HG02798 (cell line): Measurements from ENCODE around the gene APOL2.
"Not testable (repeated sequence)": the region's sequence is repeated elsewhere in the genome, so short reads cannot be mapped to it uniquely, and the experiment has no call there.

ENCODE experiments used
- ATAC-seq: cut with Tn5 transposase; IDR thresholded peaks from one replicate; pipeline ENCODE4 v1.9.1; 2021; ENCODE audit warnings: mild to moderate bottlenecking; ENCODE audit not compliant: unreplicated experiment, poor library complexity

The APOL2 gene

GRCh38 chr22:36225333-36225922, 13.9 kb downstream of the APOL2 start:
- no peak for ATAC-seq

DNA sequence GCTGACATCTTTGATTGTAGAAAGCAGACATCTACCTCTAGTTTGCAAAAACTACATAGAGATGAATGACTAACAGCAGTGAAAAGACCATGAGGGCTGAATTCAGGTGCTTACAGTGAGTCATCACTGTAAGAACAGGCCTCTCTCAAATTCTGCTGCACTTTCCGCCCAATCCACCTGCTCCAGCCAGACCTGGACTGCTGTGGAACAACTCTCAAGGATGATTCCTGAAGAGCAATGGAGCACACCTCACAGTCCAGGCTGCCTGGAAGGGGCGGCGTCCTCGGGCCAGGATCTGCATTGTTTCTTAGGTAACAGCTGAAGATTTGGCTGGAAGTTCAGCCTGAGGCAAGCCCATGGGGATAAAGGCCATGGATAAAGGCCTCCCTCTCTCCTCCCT, 15.1 kb downstream of the APOL2 start:
- ATAC-seq = no peak

DNA sequence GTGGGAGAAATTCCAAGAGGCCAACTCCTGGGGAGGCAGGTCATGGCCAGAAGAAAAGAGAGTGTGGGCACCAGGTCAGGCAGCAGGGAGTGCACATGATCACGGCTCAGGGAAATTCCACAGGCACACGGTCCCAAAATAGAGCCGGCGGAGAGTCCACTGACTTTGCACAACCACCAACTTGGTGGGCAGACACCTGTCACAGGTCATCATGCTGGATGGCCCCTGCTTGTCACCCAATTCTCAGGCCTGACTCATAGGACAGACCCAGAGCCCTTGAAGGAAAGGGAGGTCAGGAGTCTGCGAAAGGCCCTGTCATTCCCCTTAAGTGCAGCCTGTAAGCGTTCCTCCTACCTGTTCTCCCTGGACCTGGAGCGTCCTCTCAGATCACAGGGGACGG, 15.8 kb downstream of the APOL2 start:
- no peak for ATAC-seq

GRCh38 chr22:36222887-36223450, 16.4 kb downstream of the APOL2 start:
- ATAC-seq = no peak

GRCh38 chr22:36221799-36222751, 17.3 kb downstream of the APOL2 start:
- no peak for ATAC-seq

GRCh38 chr22:36220451-36220921, 18.8 kb downstream of the APOL2 start:
- no peak for ATAC-seq

DNA sequence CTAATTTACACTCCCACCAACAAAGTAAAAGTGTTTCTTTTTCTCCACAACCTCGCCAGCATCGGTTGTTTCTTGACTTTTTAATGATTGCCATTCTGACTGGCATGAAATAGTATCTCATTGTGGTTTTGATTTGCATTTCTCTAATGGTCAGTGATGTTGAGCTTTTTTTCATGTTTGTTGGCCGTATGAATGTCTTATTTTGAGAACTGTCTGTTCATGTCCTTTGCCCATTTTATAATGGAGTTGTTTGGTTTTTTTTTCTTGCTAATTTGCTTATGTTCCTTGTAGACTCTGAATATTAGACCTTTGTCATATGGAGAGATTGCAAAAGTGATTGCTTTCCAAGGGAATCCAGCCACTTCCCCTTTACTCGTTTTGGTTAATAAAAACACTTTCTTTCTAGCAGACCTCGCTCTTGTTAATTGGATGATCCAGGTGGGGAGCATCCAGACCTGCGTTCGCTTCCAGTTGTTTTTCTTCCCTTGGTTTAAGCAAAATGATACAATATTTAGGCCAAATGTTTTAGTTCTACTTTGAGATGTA, 20.6 kb downstream of the APOL2 start:
- no peak for ATAC-seq

- no peak for ATAC-seq
These were observed 23.3 kb downstream of the APOL2 start for GRCh38 chr22:36215981-36216380.

- no peak for ATAC-seq
These were observed 25.7 kb downstream of the APOL2 start for GRCh38 chr22:36213586-36213985.

DNA sequence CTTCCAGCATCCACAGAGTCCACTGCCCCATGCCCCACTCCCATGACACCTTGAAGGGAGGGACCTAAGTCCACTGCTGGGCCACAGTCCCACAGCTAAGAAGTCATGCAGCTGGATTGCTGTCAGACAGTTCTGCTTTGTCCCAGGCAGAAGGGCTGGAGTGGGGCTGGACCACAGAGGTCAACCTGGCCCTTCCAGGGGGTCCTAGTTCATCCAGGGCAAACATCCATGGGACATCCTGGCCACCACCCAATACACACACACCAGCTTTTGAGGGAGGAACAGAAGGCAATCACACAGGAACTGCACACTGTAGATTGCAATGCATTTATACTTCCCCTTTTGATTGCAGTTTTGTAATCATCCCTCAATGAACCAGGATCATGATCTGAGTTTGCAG, 26.4 kb downstream of the APOL2 start:
- ATAC-seq = no peak

- no peak for ATAC-seq
These were observed 28.0 kb downstream of the APOL2 start for GRCh38 chr22:36211237-36211861.

DNA sequence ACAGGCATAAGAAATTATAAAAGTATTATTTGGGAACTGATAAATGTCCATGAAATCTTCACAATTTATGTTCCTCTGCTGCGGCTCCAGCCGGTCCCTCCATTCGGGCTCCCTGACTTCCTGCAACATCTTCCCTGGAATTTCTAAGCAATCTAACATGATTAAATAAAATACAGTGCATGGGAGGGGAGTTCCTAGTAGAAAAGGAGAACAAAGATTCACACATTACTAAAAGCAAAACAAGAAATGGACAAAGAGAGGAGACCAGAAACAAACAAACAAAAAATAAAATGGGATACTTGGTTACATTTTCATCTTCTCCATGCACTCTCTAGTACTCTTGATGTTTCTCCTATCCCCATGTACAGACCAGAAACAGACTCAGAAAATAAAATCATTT, 29.1 kb downstream of the APOL2 start:
- ATAC-seq = no peak

- ATAC-seq = not testable (repeated sequence)
These were observed 29.8 kb downstream of the APOL2 start for GRCh38 chr22:36209488-36209908.

DNA sequence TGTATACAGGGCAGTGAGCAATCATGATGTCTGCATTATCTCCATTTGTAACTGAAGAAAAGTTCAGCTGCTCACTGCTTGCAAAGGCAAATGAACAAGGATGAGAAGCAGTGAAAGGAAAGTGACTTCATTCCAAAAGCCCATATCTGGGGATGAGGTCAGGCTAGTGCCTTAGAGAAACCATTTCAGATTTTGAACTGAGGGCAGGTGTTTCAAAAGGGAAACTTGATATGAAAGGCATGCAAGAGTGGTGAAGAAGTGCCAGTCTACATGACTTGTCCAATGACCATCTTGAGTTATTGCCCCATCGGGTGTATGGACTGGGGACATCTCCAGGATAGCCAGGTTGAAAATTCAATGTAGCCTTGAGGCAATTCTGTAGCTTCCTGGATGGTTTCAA, 30.4 kb downstream of the APOL2 start:
- ATAC-seq = no peak

GRCh38 chr22:36208162-36208765, 31.1 kb downstream of the APOL2 start:
- no peak for ATAC-seq

DNA sequence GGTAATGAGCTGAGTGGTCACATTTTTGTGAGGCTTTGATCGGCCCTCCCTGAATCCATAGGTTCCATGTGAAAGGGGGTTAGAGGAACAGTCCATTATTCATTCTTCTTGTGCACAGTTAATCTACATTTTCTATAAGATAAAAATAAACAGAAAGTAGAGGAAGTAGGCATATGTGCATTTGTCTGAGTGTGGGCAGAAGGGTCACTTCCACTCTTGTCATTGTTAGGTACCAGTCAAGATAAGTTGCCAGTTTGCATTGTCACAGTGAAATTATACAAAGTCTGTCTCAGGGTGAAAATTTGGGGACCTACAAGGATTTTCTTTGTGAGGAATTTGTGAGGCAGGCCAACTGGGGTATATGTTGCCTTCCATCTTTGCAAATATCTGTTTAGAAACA, 33.1 kb downstream of the APOL2 start:
- no peak for ATAC-seq

DNA sequence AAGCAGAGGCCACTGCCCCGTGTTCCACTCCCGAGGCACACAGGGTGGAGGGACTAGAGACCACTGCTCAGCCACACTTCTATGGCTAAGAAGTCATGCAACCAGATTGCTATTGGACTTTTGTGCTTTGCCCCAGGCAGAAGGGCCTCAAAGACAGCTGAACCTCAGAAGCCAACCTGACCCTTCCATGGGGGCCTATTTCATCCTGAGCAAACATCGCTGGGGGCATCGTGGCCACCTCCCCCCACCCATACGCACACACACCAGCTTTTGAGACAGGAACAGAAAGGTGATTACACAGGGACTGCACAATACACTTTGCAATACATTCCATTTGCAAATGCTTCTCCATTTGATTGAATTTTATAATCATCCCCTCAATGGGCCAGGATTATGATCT, 33.8 kb downstream of the APOL2 start:
- ATAC-seq = not testable (repeated sequence)

DNA sequence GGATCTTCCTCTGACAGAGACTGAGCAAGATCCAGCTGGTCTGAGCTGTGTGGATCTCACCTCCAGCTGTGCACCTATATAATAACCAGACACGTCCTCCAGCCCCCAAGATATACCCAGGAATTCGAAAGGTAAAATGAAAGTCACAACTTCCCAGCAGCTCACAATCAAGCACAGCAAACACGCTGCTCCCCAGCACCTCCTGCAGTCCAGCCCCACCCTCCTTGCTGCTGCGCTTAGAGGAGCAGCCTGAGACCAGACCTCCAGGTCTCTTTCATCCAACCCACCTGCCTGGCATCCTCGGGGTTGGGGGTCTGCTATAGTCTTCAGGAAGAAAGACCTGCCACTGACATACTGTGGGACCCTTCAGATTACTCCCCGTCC, 34.7 kb downstream of the APOL2 start:
- no peak for ATAC-seq

GRCh38 chr22:36204001-36204631, 35.2 kb downstream of the APOL2 start:
- ATAC-seq = no peak

DNA sequence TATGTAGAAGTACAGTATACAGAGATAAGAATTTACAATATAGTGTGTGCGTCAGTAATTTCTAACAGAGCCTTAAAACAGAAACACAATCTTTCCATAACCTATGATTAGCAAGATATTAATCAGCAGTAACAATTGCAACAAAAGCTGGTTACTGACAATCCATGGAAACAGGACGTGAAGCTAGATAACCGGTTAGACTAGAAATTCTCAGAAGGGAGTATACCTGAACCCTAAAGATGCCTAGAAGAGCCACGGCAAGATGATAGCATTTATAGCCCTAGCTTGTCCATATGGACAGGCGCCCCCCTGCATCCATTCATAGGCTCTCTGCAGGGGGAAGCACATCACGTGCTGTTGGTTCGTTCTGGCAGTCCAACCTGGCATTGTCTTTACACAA, 35.9 kb downstream of the APOL2 start:
- ATAC-seq = not testable (repeated sequence)
